Measurements from ENCODE around the gene ANKFN1. TPM values are rescaled to one million over a fixed set of nuclear protein-coding genes. Genes with fewer than 3 reads are reported as not detected.

The ANKFN1 gene
- total and polyA plus RNA-seq, 2 donors from 2014 or later = 0.19 TPM; not detected in 1

GRCh38 chr17:56424543-56425044 is 271.3 kb downstream of the ANKFN1 start:
- H3K27me3 ChIP-seq (ENCODE audit: control insufficient read depth, insufficient read depth, low read length) = no peaks in the 10 kb centered on the region
- DNase-seq = no peak
- H3K9me3 ChIP-seq (ENCODE audit: control insufficient read depth in 2 of 3, insufficient read depth in 1 of 3, low read length in 3 of 3) = no peaks in the 10 kb centered on the region
- TF ChIP-seq, protein P1, sequence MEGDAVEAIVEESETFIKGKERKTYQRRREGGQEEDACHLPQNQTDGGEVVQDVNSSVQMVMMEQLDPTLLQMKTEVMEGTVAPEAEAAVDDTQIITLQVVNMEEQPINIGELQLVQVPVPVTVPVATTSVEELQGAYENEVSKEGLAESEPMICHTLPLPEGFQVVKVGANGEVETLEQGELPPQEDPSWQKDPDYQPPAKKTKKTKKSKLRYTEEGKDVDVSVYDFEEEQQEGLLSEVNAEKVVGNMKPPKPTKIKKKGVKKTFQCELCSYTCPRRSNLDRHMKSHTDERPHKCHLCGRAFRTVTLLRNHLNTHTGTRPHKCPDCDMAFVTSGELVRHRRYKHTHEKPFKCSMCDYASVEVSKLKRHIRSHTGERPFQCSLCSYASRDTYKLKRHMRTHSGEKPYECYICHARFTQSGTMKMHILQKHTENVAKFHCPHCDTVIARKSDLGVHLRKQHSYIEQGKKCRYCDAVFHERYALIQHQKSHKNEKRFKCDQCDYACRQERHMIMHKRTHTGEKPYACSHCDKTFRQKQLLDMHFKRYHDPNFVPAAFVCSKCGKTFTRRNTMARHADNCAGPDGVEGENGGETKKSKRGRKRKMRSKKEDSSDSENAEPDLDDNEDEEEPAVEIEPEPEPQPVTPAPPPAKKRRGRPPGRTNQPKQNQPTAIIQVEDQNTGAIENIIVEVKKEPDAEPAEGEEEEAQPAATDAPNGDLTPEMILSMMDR (IDR thresholded peaks at IDR 0.05; ENCODE audit: borderline replicate concordance, extremely low read depth, insufficient read depth) = no peak
- no peak overlapping the region for H3K4me3 ChIP-seq (ENCODE audit: low read length in 3 of 3)
- intact Hi-C loops (cut with DNase I) = no loop called here
- no peak overlapping the region for H3K27ac ChIP-seq (ENCODE audit: low read depth in 2 of 2, low read length in 2 of 2)
- no peak for FAIRE-seq
- no peak overlapping the region for H3K9ac ChIP-seq (ENCODE audit: low read length in 3 of 3)
- no peaks in the 10 kb centered on the region for H3K36me3 ChIP-seq (ENCODE audit: control insufficient read depth in 2 of 3, insufficient read depth in 3 of 3, low read length in 3 of 3)
- H3K4me1 ChIP-seq (ENCODE audit: control insufficient read depth in 2 of 3, insufficient read depth in 2 of 3, low read depth in 1 of 3, low read length in 3 of 3) = no peaks in the 10 kb centered on the region

DNA sequence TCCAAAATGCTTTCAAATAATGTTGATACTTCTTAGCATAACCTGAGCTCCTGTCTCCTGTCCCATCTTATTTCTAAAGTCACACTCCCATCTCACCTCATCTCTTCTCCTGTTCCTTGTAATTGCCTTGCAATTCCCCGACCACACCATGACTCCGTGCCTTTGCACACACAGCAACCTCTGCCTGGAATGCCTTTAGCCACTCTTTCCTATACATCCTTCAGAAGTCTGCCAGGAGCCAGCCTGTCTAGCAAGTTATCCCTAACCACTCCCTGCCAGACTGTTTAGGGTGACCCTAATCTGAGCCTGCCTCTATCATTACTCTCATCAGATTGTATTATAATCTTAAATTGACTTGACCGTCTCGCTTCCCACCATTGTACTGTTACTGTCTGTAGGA is 272.2 kb downstream of the ANKFN1 start:
- no peaks in the 10 kb centered on the region for H3K27me3 ChIP-seq (ENCODE audit: control insufficient read depth, insufficient read depth, low read length)
- no peaks in the 10 kb centered on the region for H3K4me1 ChIP-seq (ENCODE audit: control insufficient read depth in 2 of 3, insufficient read depth in 2 of 3, low read depth in 1 of 3, low read length in 3 of 3)
- TF ChIP-seq, protein P1 (IDR thresholded peaks at IDR 0.05; ENCODE audit: borderline replicate concordance, extremely low read depth, insufficient read depth) = no peak
- no peak overlapping the region for H3K27ac ChIP-seq (ENCODE audit: low read depth in 2 of 2, low read length in 2 of 2)
- H3K36me3 ChIP-seq (ENCODE audit: control insufficient read depth in 2 of 3, insufficient read depth in 3 of 3, low read length in 3 of 3) = no peaks in the 10 kb centered on the region
- no peak overlapping the region for H3K9ac ChIP-seq (ENCODE audit: low read length in 3 of 3)
- FAIRE-seq = no peak
- no peaks in the 10 kb centered on the region for H3K9me3 ChIP-seq (ENCODE audit: control insufficient read depth in 2 of 3, insufficient read depth in 1 of 3, low read length in 3 of 3)
- intact Hi-C loops (cut with DNase I) = no loop called here
- H3K4me3 ChIP-seq (ENCODE audit: low read length in 3 of 3) = no peak overlapping the region
- no peak for DNase-seq

DNA sequence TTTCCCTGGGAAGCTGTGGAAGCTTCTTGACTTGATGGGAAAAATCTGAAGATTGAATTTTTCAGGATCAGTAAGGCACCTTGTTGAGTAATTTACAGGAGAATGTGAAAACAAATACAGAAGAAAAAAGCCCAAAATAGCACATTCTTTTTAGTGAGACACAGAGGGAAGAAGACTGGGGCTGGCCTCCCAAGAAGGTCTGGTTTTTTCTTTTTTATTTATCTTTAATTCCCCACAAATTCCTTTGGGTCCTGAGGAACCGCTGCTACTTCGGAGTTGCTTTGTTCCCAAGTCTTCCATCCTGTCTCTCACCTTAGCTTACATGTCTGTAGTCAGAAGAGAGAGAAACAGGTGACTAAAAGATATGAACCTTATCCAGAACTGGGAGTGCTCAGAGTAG is 273.6 kb downstream of the ANKFN1 start:
- H3K9me3 ChIP-seq (ENCODE audit: control insufficient read depth in 2 of 3, insufficient read depth in 1 of 3, low read length in 3 of 3) = no peaks in the 10 kb centered on the region
- H3K36me3 ChIP-seq (ENCODE audit: control insufficient read depth in 2 of 3, insufficient read depth in 3 of 3, low read length in 3 of 3) = no peaks in the 10 kb centered on the region
- H3K27me3 ChIP-seq (ENCODE audit: control insufficient read depth, insufficient read depth, low read length) = no peaks in the 10 kb centered on the region
- TF ChIP-seq, protein P1 (IDR thresholded peaks at IDR 0.05; ENCODE audit: borderline replicate concordance, extremely low read depth, insufficient read depth) = no peak
- FAIRE-seq = no peak
- no peak overlapping the region for H3K4me3 ChIP-seq (ENCODE audit: low read length in 3 of 3)
- intact Hi-C loops (cut with DNase I) = no loop called here
- H3K4me1 ChIP-seq (ENCODE audit: control insufficient read depth in 2 of 3, insufficient read depth in 2 of 3, low read depth in 1 of 3, low read length in 3 of 3) = no peaks in the 10 kb centered on the region
- no peak overlapping the region for H3K27ac ChIP-seq (ENCODE audit: low read depth in 2 of 2, low read length in 2 of 2)
- DNase-seq = no peak
- no peak overlapping the region for H3K9ac ChIP-seq (ENCODE audit: low read length in 3 of 3)

- no peak for FAIRE-seq
- Histone ChIP-seq H3K4me1 (ENCODE audit: control insufficient read depth in 2 of 3, insufficient read depth in 2 of 3, low read depth in 1 of 3, low read length in 3 of 3) (no peaks in the 10 kb centered on the region), H3K9ac (ENCODE audit: low read length in 3 of 3) (no peak overlapping the region), H3K27ac (ENCODE audit: low read depth in 2 of 2, low read length in 2 of 2) (no peak overlapping the region), H3K27me3 (ENCODE audit: control insufficient read depth, insufficient read depth, low read length) (no peaks in the 10 kb centered on the region), H3K4me3 (ENCODE audit: low read length in 3 of 3) (no peak overlapping the region), H3K36me3 (ENCODE audit: control insufficient read depth in 2 of 3, insufficient read depth in 3 of 3, low read length in 3 of 3) (no peaks in the 10 kb centered on the region), H3K9me3 (ENCODE audit: control insufficient read depth in 2 of 3, insufficient read depth in 1 of 3, low read length in 3 of 3) (no peaks in the 10 kb centered on the region)
- DNase-seq = no peak
- intact Hi-C loops (cut with DNase I) = no loop called here
- TF ChIP-seq, protein P1 (IDR thresholded peaks at IDR 0.05; ENCODE audit: borderline replicate concordance, extremely low read depth, insufficient read depth) = no peak
Measured at GRCh38 chr17:56431736-56432135, 278.5 kb downstream of the ANKFN1 start.

All from kidney (tissue), 14 donors.